AG10803 (cell line): Measurements from ENCODE around the gene CYP4F2.

Source experiments
- DNase-seq: peaks from one replicate; pipeline ENCODE4 v3.0.0; 2010; ENCODE audit warnings: low read depth
- H3K4me3 ChIP-seq: 2 replicates; pipeline ENCODE4 v1.5.1; 2011; ENCODE audit warnings: mild to moderate bottlenecking, low read length, control low read depth
- CTCF ChIP-seq: conservative IDR thresholded peaks from 2 replicates; pipeline ENCODE4 v1.5.1; 2011; ENCODE audit warnings: mild to moderate bottlenecking, low read length, control low read depth, inconsistent platforms

Gene CYP4F2

DNA sequence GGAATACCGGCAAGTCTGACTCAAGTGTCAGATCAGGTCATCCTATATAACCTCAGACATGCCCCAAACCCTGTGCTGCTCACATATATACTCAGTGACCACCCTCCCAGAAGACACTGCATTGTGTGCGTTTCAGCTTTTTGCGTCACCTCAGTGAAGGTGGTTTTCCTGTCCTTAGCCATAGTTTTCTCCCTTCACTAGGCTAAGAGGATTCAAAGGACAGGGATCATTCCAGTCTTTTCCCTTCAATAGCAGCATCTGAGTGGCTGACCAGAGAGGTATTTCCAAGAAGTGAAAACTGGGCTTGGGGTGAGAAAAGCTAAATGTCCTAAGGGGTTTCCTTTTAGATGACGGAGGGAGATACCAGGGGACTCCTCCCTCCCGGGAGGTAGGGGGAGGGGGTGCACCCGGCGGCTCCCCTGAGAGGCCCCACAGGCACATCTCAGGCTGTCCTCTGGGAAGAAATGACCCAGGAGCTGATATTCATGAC is 69.7 kb downstream of the CYP4F2 start:
- no peak overlapping the region for H3K4me3 ChIP-seq
- DNase-seq, result no peak
- no peak for TF ChIP-seq CTCF
